SK-N-MC (cell line): ENCODE results near the gene ADD3.

Experiments used
- FOXP2 ChIP-seq: optimal IDR thresholded peaks from 2 replicates; pipeline ENCODE3; 2011; ENCODE audit warnings: mild to moderate bottlenecking, moderate library complexity; ENCODE audit not compliant: insufficient read depth; ENCODE audit errors: extremely low read length, control extremely low read depth
- POLR2AphosphoS5 ChIP-seq: IDR thresholded peaks from 2 replicates; pipeline ENCODE4 v1.6.1; 2012; ENCODE audit warnings: mild to moderate bottlenecking, low read depth, low read length, borderline replicate concordance

DNA sequence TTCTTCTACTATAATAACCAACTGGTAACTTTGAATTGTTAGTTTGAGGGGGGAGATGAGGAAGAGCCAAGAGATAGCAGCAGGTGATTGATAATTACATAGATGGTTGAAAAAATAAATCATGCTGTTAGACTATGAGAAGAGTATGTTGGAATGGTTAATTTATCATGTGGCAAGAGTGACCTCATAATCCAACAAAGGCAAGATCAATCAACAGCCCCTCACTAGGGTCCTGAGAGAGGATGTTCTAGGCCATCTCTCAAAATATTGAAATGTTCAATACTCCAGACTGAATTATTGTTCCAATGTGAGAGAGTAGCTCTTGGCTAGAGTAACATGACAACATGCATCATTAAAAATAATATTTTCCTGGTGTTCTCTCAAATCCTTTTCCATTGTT lies 67.9 kb downstream of the ADD3 start:
- TF ChIP-seq POLR2AphosphoS5 (no peak), FOXP2 (no peak)
